K562 (cell line): Measurements from ENCODE around the gene FAM161A. TPM values are rescaled to one million over a fixed set of nuclear protein-coding genes. Genes with fewer than 3 reads are reported as not detected.
A peak's percentile ranks its signal among the peaks of the same experiment; 100 is the strongest.

Source experiments
- ATAC-seq: fragments of 200-7000 bp; cut with Tn5 transposase; 3 replicates; pipeline ENCODE4 v1.9.1; 2020; ENCODE audit warnings: moderate library complexity
- BruUV-seq: library from RNA; stranded (reverse); fragments of 400-500 nt; replicated peaks from 2 replicates; lab custom pipeline; 2021; lab: Mats Ljungman, UMichigan
- CTCF ChIA-PET: fragments of 300-600 bp; formaldehyde crosslinking; extraction: SDS; loops from one replicate; lab custom pipeline; 2021; ENCODE audit warnings: low intra/inter-chr PET ratio; lab: Yijun Ruan, JAX
- POLR2A ChIA-PET: fragments of 300-600, 350-650 bp; sonication (Branson Sonifier 250); formaldehyde crosslinking; extraction: SDS; loops from one replicate; lab custom pipeline; 2021; ENCODE audit warnings: antibody characterized with exemption, inconsistent platforms; lab: Yijun Ruan, JAX
- DNase-seq, 4 experiments: peaks; one replicate each; pipeline versions ENCODE4 v3.0.0 to v3.0.0-alpha.2; 2011 to 2018; ENCODE audit warnings: low spot score in 3 of 4, mixed read lengths in 3 of 4; ENCODE audit errors: extremely low read depth in 1 of 4
- FAIRE-seq: peaks from 2 replicates; lab custom pipeline; 2011; peaks lifted over from hg19 to GRCh38; lab: Jason Lieb, UNC
- H2AFZ ChIP-seq: 2 replicates; pipeline ENCODE4 v1.6.0; 2011; ENCODE audit warnings: low read depth, low read length, control low read depth, inconsistent platforms
- H3K27ac ChIP-seq: fragments of 200-600 bp; 3 replicates; pipeline ENCODE4 v1.8.0; 2011; ENCODE audit warnings: low read depth, mild to moderate bottlenecking, control low read depth, inconsistent platforms, low read length, moderate library complexity, mixed read lengths; ENCODE audit errors: extremely low read depth
- H3K27me3 ChIP-seq, 2 experiments: fragments of 300-600 bp in 1 of 2; 2 replicates in 1 of 2; 3 replicates in 1 of 2; pipeline versions ENCODE4 v1.6.0 to v1.8.0; 2011; ENCODE audit warnings: inconsistent platforms in 2 of 2, low read length in 2 of 2, mild to moderate bottlenecking in 1 of 2, mixed read lengths in 1 of 2, moderate library complexity in 1 of 2; ENCODE audit not compliant: control insufficient read depth in 2 of 2, insufficient read depth in 2 of 2
- H3K36me3 ChIP-seq: fragments of 300-600 bp; 3 replicates; pipeline ENCODE4 v1.8.0; 2011; ENCODE audit warnings: mild to moderate bottlenecking, low read length, inconsistent platforms; ENCODE audit not compliant: control insufficient read depth, insufficient read depth
- H3K4me1 ChIP-seq, 2 experiments: fragments of 200-600 bp in 1 of 2; replicated peaks in 1 of 2; 2 replicates in 1 of 2; 3 replicates in 1 of 2; pipeline versions ENCODE4 v1.5.1 to v1.8.0; 2011; ENCODE audit warnings: inconsistent platforms in 2 of 2, low read length in 2 of 2, mild to moderate bottlenecking in 1 of 2, mixed read lengths in 1 of 2, moderate library complexity in 1 of 2; ENCODE audit not compliant: control insufficient read depth in 2 of 2, insufficient read depth in 2 of 2
- H3K4me2 ChIP-seq: 2 replicates; pipeline ENCODE4 v1.6.1; 2011; ENCODE audit warnings: low read length, control low read depth, inconsistent platforms, mixed read lengths; ENCODE audit not compliant: insufficient read depth
- H3K4me3 ChIP-seq: fragments of 200-600 bp; sonication (generic), shearing (Covaris generic); 2 replicates; pipeline ENCODE4 v1.5.1; 2016; ENCODE audit warnings: control low read depth, inconsistent platforms
- H3K79me2 ChIP-seq: fragments of 200-600 bp; 3 replicates; pipeline ENCODE4 v1.8.0; 2011; ENCODE audit warnings: low read length, inconsistent platforms; ENCODE audit not compliant: control insufficient read depth, insufficient read depth
- H3K9ac ChIP-seq, 2 experiments: 2 replicates each; pipeline versions ENCODE4 v1.6.0 to v1.6.1; 2011; ENCODE audit warnings: low read depth in 2 of 2, low read length in 2 of 2, control low read depth in 1 of 2, inconsistent platforms in 1 of 2, mild to moderate bottlenecking in 1 of 2, mixed read lengths in 1 of 2; ENCODE audit not compliant: insufficient read depth in 1 of 2
- H3K9me1 ChIP-seq: one replicate; pipeline ENCODE4 v1.6.0; 2011; ENCODE audit warnings: inconsistent platforms, mild to moderate bottlenecking, low read length, moderate library complexity; ENCODE audit not compliant: control insufficient read depth, insufficient read depth
- H3K9me3 ChIP-seq: replicated peaks from 2 replicates; pipeline ENCODE4 v1.5.1; 2011; ENCODE audit warnings: low read depth, low read length, inconsistent platforms; ENCODE audit not compliant: control insufficient read depth, insufficient read depth
- H4K20me1 ChIP-seq: replicated peaks from 2 replicates; pipeline ENCODE4 v1.6.1; 2011; ENCODE audit warnings: low read length, inconsistent platforms, mixed read lengths; ENCODE audit not compliant: control insufficient read depth, insufficient read depth
- ARNT ChIP-seq, 2 experiments: fragments of 450-650 bp; IDR thresholded peaks; 2 replicates each; pipeline ENCODE4 v1.6.1; 2016; ENCODE audit warnings: mild to moderate bottlenecking in 1 of 2
- C11orf30 ChIP-seq: fragments of 450-650 bp; IDR thresholded peaks from 2 replicates; pipeline ENCODE4 v1.6.1; 2016; ENCODE audit warnings: low read depth, mild to moderate bottlenecking
- E2F3 ChIP-seq: fragments of 250-450 bp; sonication (Bioruptor Pico); IDR thresholded peaks from 2 replicates; pipeline ENCODE4 v1.4.0; 2020; ENCODE audit warnings: mild to moderate bottlenecking
- MAFG ChIP-seq: fragments of 450-650 bp; conservative IDR thresholded peaks from 2 replicates; pipeline ENCODE4 v1.6.1; 2016; ENCODE audit warnings: missing genetic modification characterization, missing compliant biosample characterization
- ZNF12 ChIP-seq: sonication (generic); formaldehyde crosslinking; IDR thresholded peaks from 2 replicates; pipeline ENCODE4 v1.4.0; 2020; ENCODE audit warnings: mild to moderate bottlenecking, missing genetic modification reagents
- ZNF143 ChIP-seq: sonication (generic); formaldehyde crosslinking; IDR thresholded peaks from 2 replicates; pipeline ENCODE4 v1.9.0; 2022; ENCODE audit warnings: mild to moderate bottlenecking, missing genetic modification reagents
- ZNF316 ChIP-seq: fragments of 450-650 bp; IDR thresholded peaks from 2 replicates; pipeline ENCODE4 v1.6.1; 2016
- ZNF696 ChIP-seq: fragments of 250-450 bp; sonication (Bioruptor Pico); conservative IDR thresholded peaks from 2 replicates; pipeline ENCODE4 v1.4.0; 2020; ENCODE audit warnings: mild to moderate bottlenecking, moderate library complexity
- WGBS: fragments of 100-300 bp; shearing (Covaris generic); methylation state at CpG from one replicate; pipeline ENCODE4 v1.1.6; 2016; ENCODE audit warnings: low coverage, mixed read lengths; ENCODE audit not compliant: insufficient coverage; ENCODE audit errors: missing lambda C conversion rate; 5-methylcytosine and 5-hydroxymethylcytosine counted together
- in situ Hi-C: fragments of 300-500 bp; cut with MboI; formaldehyde crosslinking; loops from 4 replicates; pipeline ENCODE4 v1.15.0; 2018; ENCODE audit warnings: inconsistent platforms, mixed read lengths
- intact Hi-C: fragments of 100-400 bp; cut with micrococcal nuclease; formaldehyde crosslinking; loops from 2 replicates; pipeline ENCODE4 v1.14.2; 2022
- polyA plus RNA-seq, 8 experiments: library from polyadenylated mRNA; depleted of rRNA in 4 of 8; stranded (reverse) in 5 of 8; unstranded in 3 of 8; fragments of >200 nt; fragmentation: Nextera tagmentation in 2 of 8; fragmentation: Illumina TruSeq in 1 of 8; extraction: Ambion mirVana in 2 of 8; extraction: Trizol in 1 of 8; gene quantifications; 2 replicates each; pipeline versions ENCODE4 v1.2.1 to v1.2.3, GENCODE V29; 2011 to 2014; ENCODE audit warnings: inconsistent platforms in 1 of 8, missing spikeins in 1 of 8
- total RNA-seq, 7 experiments: library from RNA; depleted of rRNA in 6 of 7; stranded (reverse); fragments of >200 nt in 6 of 7; fragmentation: Illumina TruSeq in 2 of 7; extraction: Trizol in 2 of 7; gene quantifications; 2 replicates each; pipeline versions ENCODE4 v1.2.1 to v1.2.3, GENCODE V29; 2011 to 2021; ENCODE audit warnings: low replicate concordance in 1 of 7

FAM161A gene
- total and polyA plus RNA-seq, 9 of the 15 experiments (the other 6 are each of a cell fraction or from before 2014, with no cell fraction given) = 0.27 to 1.4 (median 0.80) TPM

DNA sequence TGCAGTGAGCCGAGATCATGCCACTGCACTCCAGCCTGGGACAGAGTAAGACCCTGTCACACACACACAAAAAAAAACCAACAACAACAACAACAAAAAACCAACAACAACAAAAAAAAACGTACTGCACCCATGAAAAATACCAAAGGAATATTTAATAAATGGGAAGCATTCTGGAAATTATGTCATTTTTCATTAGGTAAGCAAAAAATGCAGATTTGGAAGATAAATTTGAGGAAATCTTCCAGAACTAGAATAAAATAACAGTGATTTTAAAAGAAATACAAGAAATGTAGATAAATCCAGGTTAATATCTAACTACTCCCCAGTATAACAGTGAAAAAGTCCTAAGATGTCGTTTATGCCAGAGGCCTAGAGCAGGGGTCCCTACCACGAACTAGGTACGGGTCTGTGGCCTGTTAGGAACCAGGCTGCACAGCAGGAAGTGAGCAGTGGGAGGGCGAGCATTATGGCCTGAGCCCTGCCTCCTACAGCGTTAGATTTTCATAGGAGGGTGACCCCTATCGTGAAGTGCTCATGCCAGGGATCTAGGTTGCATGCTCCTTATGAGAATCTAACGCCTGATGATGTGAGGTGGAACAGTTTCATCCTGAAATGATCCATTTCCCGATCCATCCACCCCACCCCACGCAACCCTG lies 21.5 kb downstream of the FAM161A start (continued):
- TF ChIP-seq MAFG (tag) = 0 out of 2 replicates have a peak, but pooled peaks have one; percentile 10
- TF ChIP-seq ZNF143 (CRISPR knock-in tag) = no peak
- TF ChIP-seq E2F3 (CRISPR knock-in tag) = no peak
- TF ChIP-seq ARNT (IDR thresholded peaks at IDR 0.05) = no peak
- peak; percentile 85 for TF ChIP-seq ZNF316

DNA sequence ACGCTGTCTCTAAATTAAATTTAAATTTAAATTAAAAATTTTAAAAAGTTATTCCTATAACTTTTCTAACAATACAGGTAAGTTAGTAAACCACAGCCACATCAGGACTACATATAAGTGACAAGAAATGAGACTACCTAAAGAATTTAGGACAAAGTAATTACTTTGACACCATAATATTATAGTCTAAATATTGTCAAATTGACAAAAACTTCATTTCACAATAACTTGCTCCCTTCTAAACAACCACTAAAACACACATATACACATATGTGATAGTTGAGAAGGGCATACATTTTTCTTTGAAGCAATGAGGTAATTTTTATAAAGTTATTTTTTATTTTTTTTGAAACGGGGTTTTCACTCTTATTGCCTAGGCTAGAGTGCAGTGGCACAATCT lies 31.6 kb downstream of the FAM161A start:
- DNase-seq (no peak), ATAC-seq (no peak), FAIRE-seq (no peak)
- TF ChIP-seq ZNF316 = peak; percentile 57; the same call in 1 of the 2 replicates
- no peak for TF ChIP-seq ZNF12 (CRISPR knock-in tag)
- no peak for TF ChIP-seq ZNF696 (CRISPR knock-in tag)
- 0 out of 2 replicates have a peak, but pooled peaks have one; percentile 41 for TF ChIP-seq C11orf30
- Histone ChIP-seq H3K4me1 (no peaks in the 10 kb centered on the region; a peak in 1 of 5 replicates), H3K36me3 (no peaks in the 10 kb centered on the region), H3K27ac (no peak overlapping the region), H3K79me2 (no peaks in the 10 kb centered on the region), H3K27me3 (peaks cover 5 to 10% of the 10 kb centered on the region in 2 experiments; a peak in 2 of 5 replicates), H3K9me3 (no peaks in the 10 kb centered on the region), H3K4me2 (no peak overlapping the region), H2AFZ (no peak overlapping the region), H3K9me1 (no peaks in the 10 kb centered on the region), H3K4me3 (no peak overlapping the region), H3K9ac (no peak overlapping the region), H4K20me1 (no peaks in the 10 kb centered on the region)
- no TSS peak for BruUV-seq
- ChIA-PET CTCF (no interaction called here), POLR2A (no interaction called here)
- WGBS = 11% methylated on average over 2 of the region's 2 CpGs
- in situ Hi-C loops (no loop called here), intact Hi-C loops (no loop called here)
